Neural progenitor cell (in vitro differentiated cells): ENCODE measurements around the gene PRICKLE2.

Source experiments
- CTCF ChIP-seq: fragments of 200-600 bp; sonication (generic); IDR thresholded peaks from 2 replicates; pipeline ENCODE4 v1.5.1; 2017; ENCODE audit warnings: antibody characterized with exemption, mild to moderate bottlenecking
- EZH2 ChIP-seq: fragments of 200-600 bp; sonication (generic); IDR thresholded peaks from 2 replicates; pipeline ENCODE4 v1.6.1; 2017; ENCODE audit warnings: antibody characterized with exemption, mild to moderate bottlenecking, moderate library complexity

GRCh38 chr3:64098670-64099069, 126.6 kb downstream of the PRICKLE2 start:
- TF ChIP-seq CTCF (no peak), EZH2 (no peak)
